Mucosa of rectum (tissue), 2 donors: ENCODE measurements around the gene CDIP1.

Experiments
- H3K27ac ChIP-seq, 2 donors: one replicate each; pipeline ENCODE4 v1.7.0; 2013; ENCODE audit warnings: inconsistent platforms in 2 of 2, low read depth in 2 of 2, low read length in 2 of 2
- H3K27me3 ChIP-seq, 2 donors: one replicate each; pipeline ENCODE4 v1.7.0; 2013; ENCODE audit warnings: low read length in 2 of 2; ENCODE audit not compliant: control insufficient read depth in 2 of 2, insufficient read depth in 2 of 2
- H3K36me3 ChIP-seq, 2 donors: one replicate each; pipeline ENCODE4 v1.7.0; 2013; ENCODE audit warnings: low read length in 2 of 2; ENCODE audit not compliant: control insufficient read depth in 2 of 2, insufficient read depth in 2 of 2
- H3K4me1 ChIP-seq, 2 donors: one replicate each; pipeline ENCODE4 v1.7.0; 2013; ENCODE audit warnings: low read length in 2 of 2, mild to moderate bottlenecking in 1 of 2; ENCODE audit not compliant: control insufficient read depth in 2 of 2, insufficient read depth in 2 of 2
- H3K4me3 ChIP-seq, 2 donors: one replicate each; pipeline ENCODE4 v1.7.0; 2013; ENCODE audit warnings: low read length in 2 of 2
- H3K9ac ChIP-seq, 2 donors: one replicate each; pipeline ENCODE4 v1.7.0; 2013; ENCODE audit warnings: low read length in 2 of 2, low read depth in 1 of 2, mild to moderate bottlenecking in 1 of 2
- H3K9me3 ChIP-seq, 2 donors: one replicate each; pipeline ENCODE4 v1.7.0; 2013; ENCODE audit warnings: low read length in 2 of 2; ENCODE audit not compliant: control insufficient read depth in 2 of 2
- donor health status: healthy.
- donor health status: Normal muscosa, but diverticular disease.

CDIP1 gene

DNA sequence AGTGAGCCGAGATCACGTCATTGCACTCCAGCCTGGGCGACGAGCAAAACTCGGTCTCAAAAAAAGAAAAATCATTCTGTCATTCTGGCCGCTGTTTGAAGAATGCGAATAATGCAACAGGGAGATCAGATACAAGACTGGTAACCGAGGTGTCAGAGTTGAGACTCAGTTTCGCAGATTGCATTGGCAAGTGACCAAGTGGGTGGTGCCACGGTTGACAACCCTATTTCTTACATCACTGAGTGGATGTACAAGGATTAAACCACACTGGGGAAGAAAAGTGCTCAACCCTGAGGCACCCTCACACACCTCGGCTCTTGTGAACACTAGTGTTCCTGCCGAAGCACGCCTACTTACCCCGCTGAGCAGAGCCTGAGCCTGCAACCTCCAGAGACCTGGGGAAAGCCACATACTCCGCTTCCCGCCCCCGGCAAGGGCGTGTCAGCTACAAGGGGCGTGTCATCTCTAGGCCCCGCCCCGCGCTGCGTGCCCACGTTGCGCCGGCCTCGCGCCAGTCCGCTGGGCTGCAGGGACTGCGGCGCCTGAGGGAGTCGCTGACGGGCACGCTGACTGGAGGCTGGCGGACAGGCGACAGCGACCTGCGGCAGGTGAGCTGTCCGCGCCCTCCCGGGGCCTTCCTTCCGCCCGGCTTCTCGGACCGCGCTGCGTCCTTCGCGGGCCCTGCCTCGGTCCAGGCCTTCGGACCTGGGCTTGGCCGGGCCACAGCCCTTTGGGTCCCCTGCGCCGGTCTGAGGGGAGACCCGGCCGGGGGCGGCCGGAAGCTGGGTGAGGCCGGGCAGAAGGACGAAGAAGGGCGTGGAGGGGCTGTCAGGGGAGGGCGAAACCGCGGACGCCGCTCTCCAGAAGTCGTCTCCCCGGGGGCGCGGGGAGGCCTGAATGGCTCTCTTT, 62.4 kb downstream of the CDIP1 start, which contains the start of gene HMOX2:
TSS of gene HMOX2 (plus strand) at position 519 of the 909 bp plus-strand sequence. CDS start 29,127 bp downstream, outside the sequence.
- Histone ChIP-seq H3K27me3 (no peaks in the 10 kb centered on the region), H3K27ac (peak within 1 kb of the TSS; percentile 84 to 91), H3K9ac (peak within 1 kb of the TSS; percentile 82 to 83), H3K4me1 (peaks cover 6 to 9% of the 10 kb centered on the region in 2 donors), H3K4me3 (peak within 1 kb of the TSS; percentile 85), H3K36me3 (no peaks in the 10 kb centered on the region), H3K9me3 (no peaks in the 10 kb centered on the region)

DNA sequence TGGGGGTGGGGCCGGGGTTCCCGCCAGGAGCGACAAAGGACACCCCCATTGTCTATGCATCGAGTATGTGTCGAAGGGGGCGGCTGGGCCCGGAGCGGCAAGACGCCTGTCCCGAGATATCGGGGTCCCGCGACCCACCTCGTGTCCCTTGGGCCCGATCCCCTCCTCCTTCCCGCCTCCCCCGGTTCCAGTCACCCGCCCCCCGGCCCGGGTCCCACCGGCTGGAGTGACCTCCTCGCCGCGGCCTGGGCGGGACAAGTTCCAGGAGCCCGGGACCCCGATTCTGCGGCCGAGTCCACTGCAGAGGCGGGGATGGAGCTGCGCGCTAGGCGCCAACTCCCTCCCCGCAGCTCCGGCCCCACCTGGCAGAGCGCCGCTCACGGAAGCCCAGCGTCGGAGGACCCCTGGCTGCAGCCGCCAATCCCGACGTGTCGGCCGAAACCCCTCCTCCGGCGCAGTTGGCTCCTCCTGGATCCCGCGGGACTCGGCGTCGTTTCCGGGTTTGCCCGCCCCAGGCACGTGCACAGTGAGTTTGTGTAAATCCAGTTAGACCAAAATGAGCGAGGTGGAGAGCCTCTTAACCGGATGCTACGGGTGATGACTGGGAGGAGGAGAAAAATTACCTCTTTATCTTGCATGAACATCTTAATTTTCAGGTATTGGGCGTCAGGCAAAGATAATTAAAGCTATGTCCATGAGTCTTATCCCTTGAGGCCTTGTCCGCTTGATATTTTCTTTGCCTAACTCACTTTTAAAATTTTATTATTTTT, 64.2 kb downstream of the CDIP1 start, which contains the start of gene NMRAL1:
TSS of gene NMRAL1 (minus strand) at position 434 of the 770 bp plus-strand sequence. CDS start 493 bp downstream, outside the sequence.
- Histone ChIP-seq H3K27ac (peak within 1 kb of the TSS; percentile 71 to 73), H3K9ac (peak within 1 kb of the TSS; percentile 52 to 79), H3K9me3 (no peaks in the 10 kb centered on the region), H3K36me3 (peaks cover under 1 to 1% of the 10 kb centered on the region in 2 donors), H3K4me3 (peak within 1 kb of the TSS; percentile 74 to 79), H3K27me3 (no peaks in the 10 kb centered on the region), H3K4me1 (peaks cover 6 to 9% of the 10 kb centered on the region in 2 donors)

DNA sequence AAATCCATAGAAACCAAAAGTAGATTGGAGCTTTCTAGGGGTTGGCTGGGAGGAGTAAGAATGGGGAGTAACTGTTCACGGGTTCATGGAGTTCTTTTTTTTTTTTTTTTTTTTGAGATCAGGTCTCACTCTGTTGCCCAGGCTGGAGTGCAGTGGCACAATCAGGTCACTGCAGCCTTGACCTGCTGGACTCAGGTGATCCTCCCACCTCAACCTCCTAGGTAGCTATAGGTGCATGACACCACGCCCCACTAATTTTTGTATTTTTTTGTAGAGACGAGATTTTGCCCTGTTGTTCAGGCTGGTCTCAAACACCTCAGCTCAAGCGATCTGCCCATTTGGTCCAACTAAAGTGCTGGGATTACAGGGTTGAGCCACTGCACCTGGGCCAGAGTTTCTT, 65.7 kb downstream of the CDIP1 start:
- H3K27ac ChIP-seq: no peak overlapping the region

DNA sequence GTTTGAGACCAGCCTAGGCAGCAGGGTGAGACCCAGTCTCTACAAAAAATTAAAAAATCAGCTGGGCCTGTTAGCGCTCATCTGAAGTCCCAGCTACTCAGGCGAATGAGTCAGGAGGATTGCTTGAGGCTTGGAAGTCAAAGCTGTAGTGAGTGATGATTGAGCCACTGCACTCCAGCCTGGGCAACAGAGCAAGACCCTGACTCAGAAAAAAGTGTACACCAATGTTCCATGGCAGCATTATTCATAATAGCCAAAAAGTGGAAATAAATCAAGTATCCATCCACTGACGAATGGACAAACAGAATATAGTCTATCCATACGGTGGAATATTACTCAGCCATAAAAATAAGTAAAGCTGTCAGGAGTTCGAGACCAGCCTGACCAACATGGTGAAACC, 66.7 kb downstream of the CDIP1 start:
- peaks cover 9 to 13% of the 10 kb centered on the region in 2 donors for H3K36me3 ChIP-seq
- H3K4me1 ChIP-seq: peaks cover 6% of the 10 kb centered on the region in 2 donors
- H3K9me3 ChIP-seq: no peaks in the 10 kb centered on the region
- H3K27ac ChIP-seq: no peak overlapping the region
- no peak overlapping the region for H3K4me3 ChIP-seq
- H3K9ac ChIP-seq: no peak overlapping the region
- H3K27me3 ChIP-seq: no peaks in the 10 kb centered on the region

More for the DNA sequence above, 65.7 kb downstream of the CDIP1 start:
- H3K9me3 ChIP-seq: no peaks in the 10 kb centered on the region
- H3K4me1 ChIP-seq: peaks cover 6 to 7% of the 10 kb centered on the region in 2 donors
- peaks cover 7 to 10% of the 10 kb centered on the region in 2 donors for H3K36me3 ChIP-seq
- no peak overlapping the region for H3K9ac ChIP-seq
- no peaks in the 10 kb centered on the region for H3K27me3 ChIP-seq
- H3K4me3 ChIP-seq: no peak overlapping the region

DNA sequence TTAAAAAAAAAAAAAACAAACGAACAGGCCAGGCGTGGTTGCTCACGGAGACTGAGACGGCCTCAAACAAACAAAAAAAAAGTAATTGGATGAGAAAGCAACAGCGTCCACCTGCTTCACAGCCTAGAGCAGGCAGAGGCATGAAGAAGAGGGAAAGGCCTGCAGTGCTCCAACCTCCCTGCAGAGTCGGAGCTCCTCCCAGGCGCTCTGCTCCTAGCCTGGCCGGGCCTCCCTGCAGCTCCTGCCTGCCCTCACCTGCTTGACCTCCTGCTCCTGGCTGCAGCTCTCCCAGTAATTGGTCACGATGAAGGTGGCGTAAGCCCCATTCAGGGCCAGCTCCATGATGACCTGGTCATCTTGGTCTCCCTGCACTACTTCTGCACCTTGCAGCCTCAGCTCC, 69.6 kb downstream of the CDIP1 start:
- Histone ChIP-seq H3K9me3 (no peaks in the 10 kb centered on the region), H3K4me3 (no peak overlapping the region), H3K4me1 (peaks cover 0 to 3% of the 10 kb centered on the region in 2 donors), H3K27ac (no peak overlapping the region), H3K9ac (no peak overlapping the region), H3K36me3 (peaks cover 19 to 26% of the 10 kb centered on the region in 2 donors), H3K27me3 (no peaks in the 10 kb centered on the region)

DNA sequence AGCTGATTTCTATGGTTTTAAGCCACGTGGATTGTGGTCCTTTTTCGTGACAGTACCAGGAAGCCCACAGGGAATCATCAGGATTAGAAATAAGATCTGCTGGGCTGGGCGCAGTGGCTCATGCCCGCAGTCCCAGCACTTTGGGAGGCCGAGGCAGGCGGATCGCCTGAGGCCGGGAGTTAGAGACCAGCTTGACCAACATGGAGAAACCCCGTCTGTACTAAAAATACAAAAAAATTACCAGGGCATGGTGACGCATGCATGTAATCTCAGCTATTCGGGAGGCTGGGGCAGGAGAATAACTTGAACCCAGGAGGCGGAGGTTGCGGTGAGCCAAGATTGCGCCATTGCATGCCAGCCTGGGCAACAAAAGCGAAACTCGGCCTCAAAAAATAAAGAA, 70.7 kb downstream of the CDIP1 start:
- Histone ChIP-seq H3K36me3 (peaks cover 25 to 36% of the 10 kb centered on the region in 2 donors), H3K9me3 (no peaks in the 10 kb centered on the region), H3K4me3 (no peak overlapping the region), H3K4me1 (no peaks in the 10 kb centered on the region), H3K27me3 (no peaks in the 10 kb centered on the region), H3K27ac (no peak overlapping the region), H3K9ac (no peak overlapping the region)

DNA sequence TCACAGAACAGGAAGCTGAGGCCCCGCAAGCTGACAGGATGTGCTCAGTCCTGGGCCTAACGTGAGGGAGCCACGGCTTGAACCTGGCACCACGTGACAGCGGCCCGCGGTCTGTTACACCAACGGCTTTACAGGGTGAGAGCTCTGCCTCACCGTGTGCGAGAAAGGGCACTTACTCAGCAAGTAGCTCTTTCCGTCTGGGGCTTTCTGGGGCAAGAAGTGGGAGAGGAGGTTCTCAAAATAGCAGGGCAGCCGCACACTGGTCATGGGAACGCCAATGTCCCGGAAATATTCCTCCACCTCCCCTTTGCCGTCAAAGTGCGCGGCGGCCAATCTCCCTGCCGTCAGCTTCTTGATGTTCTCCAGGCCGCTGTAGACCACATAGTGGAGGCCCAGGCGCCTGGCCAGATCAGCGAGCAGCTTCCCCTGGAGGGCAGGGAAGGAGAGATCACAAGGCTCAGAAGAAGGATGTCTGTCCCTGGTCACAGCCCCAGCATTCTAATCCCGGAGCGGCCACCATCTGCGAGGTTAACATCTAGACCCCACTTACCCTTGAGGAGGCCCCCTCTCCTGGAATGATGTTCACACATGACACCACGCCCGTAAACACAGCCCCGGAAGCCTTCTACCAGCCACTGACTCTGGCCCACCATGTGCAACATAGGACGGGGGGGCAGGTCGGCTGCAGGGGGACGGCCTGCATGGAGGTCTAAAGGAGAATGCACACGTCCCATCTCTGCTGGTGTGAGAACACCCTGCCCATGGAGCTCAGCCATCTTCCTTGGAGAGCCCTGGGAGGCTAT, 72.4 kb downstream of the CDIP1 start:
- Histone ChIP-seq H3K4me1 (no peaks in the 10 kb centered on the region), H3K9ac (no peak overlapping the region), H3K4me3 (no peak overlapping the region), H3K27me3 (no peaks in the 10 kb centered on the region), H3K9me3 (no peaks in the 10 kb centered on the region), H3K27ac (no peak overlapping the region), H3K36me3 (peaks cover 33 to 39% of the 10 kb centered on the region in 2 donors)

DNA sequence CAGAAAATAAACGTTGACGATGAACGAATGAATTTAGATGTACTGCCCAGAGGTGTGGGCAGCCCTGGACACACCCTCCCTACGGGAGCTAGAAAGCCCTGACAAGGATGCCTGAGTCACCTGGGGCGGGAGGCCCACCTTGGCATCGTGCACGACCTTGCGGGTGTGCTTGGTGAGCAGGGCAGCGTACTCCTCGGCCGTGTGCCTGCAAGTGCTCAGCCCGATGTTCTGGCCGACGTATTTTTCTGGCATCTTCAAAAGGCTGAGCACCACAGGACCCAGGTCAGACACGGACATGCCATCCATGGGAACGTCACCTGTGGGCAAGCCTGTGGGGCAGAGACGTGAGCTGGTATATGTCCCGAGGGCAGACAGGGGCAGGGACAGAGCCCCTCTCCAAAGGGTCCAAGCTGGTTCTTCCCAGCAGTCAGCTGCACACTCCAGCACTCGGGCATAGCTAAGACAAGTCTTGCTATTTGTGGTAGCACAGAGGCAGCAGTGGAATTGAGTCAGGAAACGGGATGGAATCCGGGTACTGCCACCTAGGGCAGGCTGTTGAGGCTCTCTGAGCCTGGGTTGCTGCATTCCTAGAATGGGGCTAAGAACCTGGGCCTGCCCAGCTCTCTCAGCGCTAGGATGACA, 74.9 kb downstream of the CDIP1 start:
- Histone ChIP-seq H3K36me3 (peaks cover 32 to 40% of the 10 kb centered on the region in 2 donors), H3K9me3 (no peaks in the 10 kb centered on the region), H3K27ac (no peak overlapping the region), H3K9ac (no peak overlapping the region), H3K4me1 (no peaks in the 10 kb centered on the region), H3K4me3 (no peak overlapping the region), H3K27me3 (no peaks in the 10 kb centered on the region)
